Posterior vena cava (tissue), 2 donors: ENCODE measurements around the gene UBTD1. TPM values are rescaled to one million over a fixed set of nuclear protein-coding genes. Genes with fewer than 3 reads are reported as not detected.
"Not testable (repeated sequence)": the region's sequence is repeated elsewhere in the genome, so short reads cannot be mapped to it uniquely, and the experiment has no call there.

Experiments
- DNase-seq: peaks from one replicate; pipeline ENCODE4 v3.0.0-alpha.2; 2020; ENCODE audit warnings: low spot score
- intact Hi-C, 2 donors: fragments of 100-400 bp; cut with DNase I; formaldehyde crosslinking; loops; one replicate each; pipeline versions ENCODE4 v1.14.1 to v1.14.2; 2022 to 2023
- total RNA-seq, 2 donors: library from RNA; stranded (reverse); fragmentation: NEBNext Ultra II Directional; extraction: Animal tissue kit (Norgen Biotek cat#: 25700); gene quantifications; one replicate each; pipeline ENCODE4 v1.2.1, GENCODE V29; 2021
- donor health status: DM: yes; HTN: yes; CAD: no.
- donor health status: DM: yes; HTN: yes; CAD: no.

UBTD1 gene
- total RNA-seq, 2 donors from 2014 or later: 15.6 to 16.5 TPM

DNA sequence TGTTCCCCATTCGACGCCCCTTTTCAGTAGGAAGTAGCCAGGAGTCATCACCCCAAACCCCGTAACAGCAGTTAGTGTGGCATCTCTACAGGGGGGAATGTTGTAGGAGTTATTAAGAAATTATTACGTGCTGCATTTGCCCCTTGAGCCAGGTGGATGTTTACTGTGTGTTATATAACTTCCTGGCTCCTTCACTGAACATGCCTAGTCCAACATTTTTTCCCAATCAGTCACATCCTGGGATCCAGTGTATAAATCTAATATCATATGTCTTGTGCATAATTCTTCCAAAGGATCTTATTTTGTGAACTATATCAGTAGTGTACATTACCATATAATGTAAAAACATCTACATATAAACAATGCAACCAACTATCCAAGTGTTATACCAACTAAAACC is 19.3 kb upstream of the UBTD1 start:
- DNase-seq, intact Hi-C loops: not testable (repeated sequence)

DNA sequence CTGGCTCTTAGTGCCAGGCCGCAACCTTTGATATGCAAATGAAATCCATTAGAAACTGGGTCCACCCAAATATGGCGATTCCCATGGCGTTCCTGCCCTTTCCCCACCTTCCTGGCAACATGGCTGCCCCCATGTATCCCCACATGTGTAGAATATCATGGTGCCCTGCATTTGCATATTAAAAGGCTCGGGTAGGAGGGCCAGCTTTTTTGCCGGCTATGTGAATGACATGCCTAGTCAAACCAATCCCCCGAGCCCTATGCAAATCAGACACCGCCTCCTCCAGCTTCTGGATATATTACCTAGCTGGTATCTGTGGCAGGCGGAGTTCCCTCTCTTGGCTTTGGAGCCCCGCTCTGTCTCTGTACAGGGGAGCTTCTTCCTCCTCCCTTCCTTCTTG is 18.8 kb upstream of the UBTD1 start:
- DNase-seq: no peak

GRCh38 chr10:97481071-97481470 is 17.7 kb upstream of the UBTD1 start:
- no peak for DNase-seq
- intact Hi-C loops: no loop called here

More for the DNA sequence above, 18.8 kb upstream of the UBTD1 start:
- intact Hi-C loops: no loop called here

DNA sequence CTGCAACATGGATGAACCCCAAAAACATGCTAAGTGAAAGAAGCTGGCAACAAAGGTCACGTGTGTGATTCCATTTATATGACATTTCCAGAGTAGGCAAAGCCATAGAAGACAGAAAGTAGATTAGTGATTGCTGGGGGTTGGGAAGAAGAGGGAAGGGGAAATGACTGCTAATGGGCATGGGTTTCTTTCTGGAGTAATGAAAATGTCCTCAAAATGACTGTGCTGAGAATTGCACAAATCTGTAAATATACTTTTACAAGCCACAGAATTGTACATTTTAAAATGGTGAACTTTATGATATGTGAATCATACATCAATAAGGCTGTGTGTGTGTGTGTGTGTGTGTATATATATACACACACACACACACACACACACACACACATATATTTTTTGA is 16.3 kb upstream of the UBTD1 start:
- intact Hi-C loops: no loop called here
- DNase-seq: no peak

DNA sequence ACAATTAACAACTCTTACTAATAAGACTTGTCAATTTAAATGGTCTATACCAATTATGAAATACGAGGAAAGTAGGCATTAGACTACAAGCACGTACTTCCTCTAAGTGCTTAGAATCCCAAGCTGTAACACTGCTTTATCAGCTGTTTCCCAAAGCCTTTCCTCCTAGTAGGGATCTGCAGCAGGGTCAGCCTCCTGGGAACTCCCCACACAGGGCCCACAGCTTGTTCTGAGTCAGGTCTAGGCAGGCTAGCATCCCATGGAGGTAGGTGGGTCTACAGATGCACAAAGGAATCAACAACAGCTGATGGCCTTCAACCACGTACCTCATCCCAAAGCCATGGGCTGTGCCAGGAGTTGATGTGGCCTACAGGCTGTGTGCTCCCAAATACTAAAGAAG is 15.2 kb upstream of the UBTD1 start:
- intact Hi-C loops: no loop called here
- DNase-seq: no peak

DNA sequence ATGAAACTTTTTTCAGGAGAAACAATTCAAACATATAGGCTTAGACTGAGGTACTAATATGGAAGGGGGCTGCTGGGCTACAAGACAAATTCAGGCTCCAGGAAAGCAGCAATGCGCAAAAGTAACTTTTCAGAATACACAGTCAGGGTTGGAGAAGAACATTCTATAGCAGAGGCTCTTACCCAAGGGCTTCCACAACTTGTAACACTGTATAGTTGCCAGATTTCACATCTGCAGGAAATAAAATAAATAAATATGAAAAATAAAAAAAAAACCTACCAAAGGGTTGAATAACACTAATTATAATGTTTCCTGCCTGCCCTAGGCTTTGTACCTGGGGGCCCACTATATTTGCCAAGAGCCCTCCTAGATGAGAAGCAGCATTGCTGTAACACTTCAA is 14.8 kb upstream of the UBTD1 start:
- intact Hi-C loops: no loop called here
- no peak for DNase-seq

DNA sequence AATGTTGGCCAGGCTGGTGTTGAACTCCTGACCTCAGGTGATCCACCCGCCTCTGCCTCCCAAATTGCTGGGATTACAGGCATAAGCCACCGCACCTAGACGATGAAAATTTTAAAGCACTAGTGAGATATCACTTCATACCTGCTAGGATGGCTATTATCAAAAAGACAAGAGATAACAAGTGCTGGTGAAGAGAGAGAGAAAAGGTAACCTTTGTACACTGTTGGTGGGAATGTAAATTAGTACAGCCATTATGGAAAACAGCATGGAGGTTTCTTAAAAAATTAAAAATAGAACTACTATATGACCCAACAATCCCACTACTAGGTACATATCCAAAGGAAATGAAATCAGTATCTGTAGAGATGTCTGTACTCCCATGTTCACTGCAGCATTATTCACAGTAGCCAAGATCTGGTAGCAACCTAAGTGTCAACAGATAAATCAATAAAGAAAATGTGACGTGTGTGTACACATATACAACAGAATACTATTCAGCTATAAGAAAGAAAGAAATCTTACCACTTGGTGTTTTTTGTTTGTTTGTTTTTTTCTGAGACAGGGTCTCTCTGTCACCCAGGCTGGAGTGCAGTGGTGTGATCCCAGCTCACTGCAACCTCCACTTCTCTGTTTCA is 13.0 kb upstream of the UBTD1 start:
- intact Hi-C loops: no loop called here
- no peak for DNase-seq

DNA sequence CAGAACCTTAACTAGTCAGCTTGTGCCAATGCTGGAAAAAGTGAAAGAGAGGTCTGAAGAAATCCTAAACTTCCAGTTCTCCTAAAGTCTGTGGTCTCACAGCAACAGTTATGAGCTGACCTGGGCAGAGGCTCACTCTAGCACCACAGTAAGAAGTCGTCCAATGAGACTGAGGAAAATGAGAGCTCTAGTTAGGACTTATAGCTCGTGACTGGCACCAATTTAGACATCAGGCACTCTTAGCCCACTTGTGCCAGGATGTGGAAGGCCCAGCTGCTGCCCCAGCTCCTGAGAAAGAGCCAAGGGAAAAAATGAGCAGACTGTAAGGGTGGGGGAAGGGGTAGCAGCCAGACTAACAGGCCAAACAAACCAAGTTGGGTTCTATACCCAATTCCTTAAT is 8.1 kb upstream of the UBTD1 start:
- intact Hi-C loops: no loop called here
- no peak for DNase-seq

DNA sequence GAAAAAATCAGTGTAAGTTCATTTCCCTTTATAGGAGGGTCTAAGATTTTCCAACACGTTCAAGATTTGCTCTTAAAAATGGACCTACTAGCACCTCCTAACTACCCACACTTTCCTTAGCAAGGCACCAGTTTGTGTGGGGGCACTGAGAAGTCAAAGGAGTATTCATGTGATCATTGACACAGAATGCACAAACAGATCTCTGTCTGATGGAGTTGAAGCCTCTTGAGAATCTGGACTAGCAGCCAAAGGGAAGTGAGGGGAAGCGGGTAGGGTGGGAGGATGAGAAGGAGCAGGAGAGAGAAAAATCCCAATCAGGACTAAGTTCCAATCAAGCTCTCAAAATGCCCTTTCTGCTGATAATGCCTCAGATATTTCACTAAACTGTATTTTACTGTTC is 4.6 kb upstream of the UBTD1 start:
- intact Hi-C loops: no loop called here
- DNase-seq: no peak

DNA sequence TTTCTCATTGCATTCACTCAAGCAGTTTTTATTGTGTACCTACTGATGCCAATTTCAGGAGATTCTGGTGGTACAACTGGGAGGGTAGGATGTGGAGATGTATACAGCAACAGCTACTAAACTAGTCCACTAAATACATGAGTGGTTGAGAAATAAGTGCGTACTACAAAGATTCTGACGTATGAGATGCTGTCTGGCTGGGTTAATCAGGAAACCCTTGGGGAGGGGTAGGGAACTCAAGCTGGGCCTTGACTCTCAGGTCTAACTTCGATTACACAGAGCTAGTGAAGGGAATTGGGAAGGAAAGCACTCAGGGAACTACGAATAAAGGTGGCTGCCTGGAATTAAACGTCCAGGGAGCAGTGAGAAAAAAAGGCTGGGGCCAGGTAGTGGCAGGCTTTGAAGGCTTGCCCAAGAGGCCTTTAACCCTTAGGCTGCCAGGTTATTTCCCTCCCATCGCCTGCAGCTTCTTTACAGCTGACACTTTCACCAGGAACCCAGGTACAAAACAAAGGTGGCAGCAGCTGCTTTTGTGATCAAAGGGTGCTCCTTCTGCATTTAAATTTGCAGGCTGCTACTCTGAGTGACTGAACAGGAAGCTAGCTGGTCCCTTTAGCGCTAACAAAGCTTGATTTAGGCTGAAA is 3.7 kb upstream of the UBTD1 start:
- intact Hi-C loops: no loop called here
- DNase-seq: no peak

- intact Hi-C loops: no loop called here
- DNase-seq: peak; percentile 95
Measured at GRCh38 chr10:97497572-97498075, 1.1 kb upstream of the UBTD1 start.

DNA sequence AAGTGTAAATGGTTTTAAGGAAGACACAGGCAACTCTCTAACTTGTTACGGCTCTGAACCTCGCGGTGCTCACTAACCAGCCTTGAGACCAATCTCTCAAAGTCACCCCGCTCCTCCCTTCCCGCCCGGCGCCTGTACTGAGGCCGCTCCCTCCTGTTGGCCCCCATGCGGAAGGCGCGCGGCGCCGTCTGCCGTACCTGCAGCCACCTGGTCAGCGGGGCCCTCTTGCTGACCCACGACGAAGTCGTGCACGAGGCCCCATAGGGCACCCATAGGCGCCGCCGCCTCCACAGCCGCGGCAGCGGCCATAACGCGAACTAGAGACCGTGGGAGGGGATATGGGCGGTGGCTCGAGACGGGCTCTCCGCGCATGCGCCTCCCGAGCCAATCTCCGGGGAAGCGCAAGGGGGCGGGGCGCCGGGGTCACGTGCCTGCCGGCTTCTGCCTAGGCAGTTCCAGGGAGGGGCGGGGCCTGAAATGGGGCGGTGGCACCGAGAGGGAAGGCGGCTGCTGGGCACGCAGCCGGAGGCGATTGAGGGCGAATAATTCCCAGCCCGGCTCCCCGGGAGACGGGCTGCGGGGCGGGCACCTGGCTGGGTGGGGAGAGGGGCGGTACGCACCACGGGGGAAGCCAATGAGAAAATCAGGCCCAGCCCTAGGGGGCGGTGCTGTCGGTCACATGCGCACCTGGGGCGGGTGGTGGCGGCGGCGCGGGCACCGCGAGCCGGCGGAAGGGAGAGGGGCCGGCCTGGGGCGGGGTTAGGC is 466 bp upstream of the UBTD1 start, which contains the start of gene MMS19:
MMS19 (minus strand) TSS at position 347 of the 765 bp plus-strand sequence; CDS start at position 309, 38 bp downstream.
- intact Hi-C loops: no loop called here
- peak; percentile 100 for DNase-seq

DNA sequence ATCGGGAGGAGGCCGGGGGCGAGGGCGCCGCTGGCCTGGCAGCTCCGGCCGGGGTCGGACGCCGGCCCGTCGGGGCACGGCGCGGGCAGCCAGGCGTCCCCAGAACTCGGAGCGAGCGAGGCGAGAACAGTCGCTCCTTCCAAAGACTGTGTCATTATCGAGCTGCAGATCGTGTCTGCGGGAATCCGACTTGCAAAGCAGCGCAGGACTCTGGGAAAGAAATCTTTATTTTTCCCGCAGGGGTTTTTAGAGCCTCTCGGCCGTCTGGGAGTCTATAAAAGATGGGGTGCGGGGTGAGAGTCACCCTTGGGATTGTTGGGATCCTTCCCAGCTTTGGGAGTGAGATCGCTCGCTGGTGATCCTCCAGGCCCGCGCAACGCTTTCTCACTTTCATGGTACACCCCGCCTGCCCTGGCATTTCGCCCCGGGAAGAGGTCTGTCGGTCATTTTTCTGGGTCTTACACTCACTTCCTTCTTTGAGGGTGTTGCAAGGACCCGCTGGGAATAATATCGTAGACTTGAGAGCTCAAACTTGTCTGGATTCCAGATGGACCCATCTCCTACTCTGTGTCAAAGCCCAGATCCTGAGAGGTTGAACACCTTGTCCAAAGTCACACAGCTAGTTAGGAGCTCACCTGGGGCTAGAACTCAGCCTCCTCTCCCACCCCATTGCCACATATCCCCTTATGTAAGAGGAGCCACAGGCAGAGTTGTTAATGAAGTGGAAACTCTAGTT is 1.0 kb downstream of the UBTD1 start:
- DNase-seq: peak; percentile 94
- intact Hi-C loops: no loop called here

- no peak for DNase-seq
- intact Hi-C loops: no loop called here
Measured at GRCh38 chr10:97500297-97500575, 1.5 kb downstream of the UBTD1 start.

- intact Hi-C loops: no loop called here
- no peak for DNase-seq
Measured at GRCh38 chr10:97502916-97503315, 4.2 kb downstream of the UBTD1 start.

GRCh38 chr10:97503406-97503805 is 4.7 kb downstream of the UBTD1 start:
- DNase-seq: no peak
- intact Hi-C loops: no loop called here

DNA sequence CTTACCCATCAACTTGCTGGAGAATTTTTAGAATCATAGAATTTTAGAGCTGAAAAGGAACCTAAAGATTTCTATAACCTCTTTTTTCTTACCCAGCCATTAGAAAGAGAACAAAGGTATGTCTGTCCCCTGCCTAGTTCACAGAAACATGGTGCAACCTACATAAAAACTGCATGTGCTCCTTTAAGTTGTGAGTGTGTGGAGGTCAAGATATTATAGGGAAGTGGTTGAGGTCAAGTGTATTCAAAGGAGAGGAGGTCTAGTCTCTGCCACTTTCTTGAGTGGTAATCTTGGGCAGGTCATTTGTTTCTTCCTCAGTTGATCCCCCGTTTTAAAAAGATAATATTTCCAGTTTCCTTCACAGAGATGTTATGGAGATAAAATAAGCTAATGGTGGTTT is 6.4 kb downstream of the UBTD1 start:
- intact Hi-C loops: no loop called here
- DNase-seq: no peak

- no peak for DNase-seq
- intact Hi-C loops: no loop called here
Measured at GRCh38 chr10:97506199-97506991, 7.7 kb downstream of the UBTD1 start.

DNA sequence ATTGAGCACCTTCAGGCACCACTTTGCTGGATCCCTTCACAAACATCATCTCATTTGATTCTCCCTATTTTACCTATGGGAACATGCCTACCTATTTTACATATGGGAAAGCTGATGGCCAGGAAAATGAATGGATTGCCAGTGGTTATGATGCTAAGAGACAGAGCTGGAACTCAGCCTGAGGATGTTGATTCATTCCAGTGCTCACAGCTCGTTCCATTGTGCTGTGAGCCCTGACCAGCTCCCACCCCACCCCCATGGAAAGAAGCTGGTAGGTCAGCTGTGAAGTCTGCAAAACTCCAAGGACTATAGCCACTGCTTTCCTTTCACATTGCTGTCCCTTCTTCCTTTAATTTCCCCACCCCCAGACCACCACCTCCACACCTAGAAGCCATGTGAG is 9.6 kb downstream of the UBTD1 start:
- intact Hi-C loops: no loop called here
- no peak for DNase-seq
